ENCODE results near the gene C6orf132.

Gene C6orf132

DNA sequence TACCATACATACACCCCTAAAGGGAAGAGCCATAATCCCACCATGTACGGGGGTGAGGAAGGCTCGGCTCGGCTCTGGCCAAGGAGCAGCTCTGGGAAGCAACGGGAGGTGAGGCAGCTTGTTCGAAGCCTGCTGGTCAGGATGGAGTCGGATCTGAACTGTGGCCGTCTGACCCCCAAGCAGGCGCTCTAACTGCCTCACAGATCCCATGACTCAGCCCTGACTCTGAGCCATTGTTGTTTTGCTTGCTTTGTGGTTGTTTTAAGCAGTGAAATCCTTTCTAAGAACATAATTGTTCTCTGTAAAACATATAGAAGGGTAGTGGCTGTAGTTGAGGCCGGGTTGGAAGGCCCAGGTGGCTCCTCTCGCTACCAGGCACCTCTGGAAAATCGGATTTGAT, 10.9 kb downstream of the C6orf132 start:
- DNase-seq = no peak

- DNase-seq = no peak
Observed at GRCh38 chr6:42129360-42129676, 13.1 kb downstream of the C6orf132 start.

GRCh38 chr6:42128460-42129359, 13.7 kb downstream of the C6orf132 start:
- DNase-seq = no peak

DNA sequence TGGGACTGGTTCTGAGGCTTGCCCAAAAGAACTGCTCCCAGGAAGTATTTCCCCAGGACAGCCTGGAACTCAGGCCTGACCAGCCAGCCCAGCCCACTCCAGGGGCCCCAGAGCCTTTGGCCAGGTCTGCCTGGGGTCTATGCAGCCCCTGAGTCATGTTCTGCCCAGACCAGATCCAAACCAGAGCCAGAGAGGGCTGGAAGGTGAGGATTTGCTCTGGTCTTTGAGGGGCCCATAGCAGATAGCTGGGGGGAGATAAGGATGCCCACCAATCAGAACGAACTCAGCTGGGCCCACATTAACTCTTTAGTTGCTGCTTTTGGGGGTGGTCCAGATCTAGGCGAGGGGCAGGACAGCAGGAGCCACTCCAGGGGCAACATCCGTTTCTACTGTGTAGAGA, 16.8 kb downstream of the C6orf132 start:
- DNase-seq = no peak

DNA sequence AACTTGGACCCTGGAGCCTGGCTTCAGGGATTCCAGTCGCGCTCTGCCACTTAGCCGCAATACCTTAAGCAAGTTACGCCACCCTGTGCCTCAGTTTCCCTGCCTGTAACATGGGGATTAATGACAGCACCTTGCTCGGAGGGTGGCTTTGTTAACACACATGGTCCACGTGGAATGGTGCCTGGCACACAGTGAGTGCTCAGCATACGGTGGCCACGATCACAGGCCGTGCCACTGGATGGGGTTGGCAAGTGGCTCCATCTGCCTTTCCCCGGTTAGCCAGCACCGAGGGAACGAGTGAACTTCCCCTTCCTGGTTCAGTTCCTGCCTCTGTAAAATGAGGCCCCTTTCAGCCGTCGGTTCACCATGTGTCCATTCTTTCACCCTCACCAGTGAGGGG, 17.2 kb downstream of the C6orf132 start:
- DNase-seq = no peak

- DNase-seq = no peak
Observed at GRCh38 chr6:42124223-42124836, 18.1 kb downstream of the C6orf132 start.

DNA sequence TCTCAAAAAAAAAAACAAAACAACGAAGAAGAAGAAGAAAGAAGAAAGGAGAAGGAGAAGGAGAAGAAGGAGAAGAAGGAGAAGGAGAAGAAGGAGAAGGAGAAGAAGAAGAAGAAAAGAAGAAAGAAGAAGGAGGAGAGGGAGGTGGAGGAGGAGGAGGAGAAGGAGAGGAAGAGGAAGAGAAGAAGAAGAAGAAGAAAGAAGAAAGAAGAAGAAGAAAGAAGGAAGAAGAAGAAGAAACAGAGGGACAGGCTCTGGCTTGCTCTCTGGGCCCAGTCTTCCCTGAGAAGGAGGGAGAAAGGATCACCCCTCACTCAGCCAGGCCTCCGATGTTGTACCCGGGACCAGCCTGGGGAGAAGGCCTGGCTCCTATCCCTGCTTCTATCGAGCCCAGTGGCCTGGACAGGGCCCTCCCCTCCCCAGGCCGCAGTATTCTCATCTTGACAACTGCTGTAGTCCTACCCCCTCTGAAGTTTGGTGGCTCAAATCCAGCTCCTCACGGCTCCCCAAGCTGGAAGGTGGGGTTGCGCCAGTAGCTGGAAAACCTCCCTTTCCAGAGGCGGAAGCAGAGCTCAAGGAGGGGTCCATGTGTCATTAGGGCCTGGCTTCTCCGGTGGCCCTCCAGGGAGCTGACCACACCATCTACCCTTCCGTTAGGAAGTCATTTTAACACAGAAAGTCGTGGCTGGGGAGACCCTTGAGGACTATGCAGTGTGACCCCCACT, 18.9 kb downstream of the C6orf132 start:
- DNase-seq = no peak

DNA sequence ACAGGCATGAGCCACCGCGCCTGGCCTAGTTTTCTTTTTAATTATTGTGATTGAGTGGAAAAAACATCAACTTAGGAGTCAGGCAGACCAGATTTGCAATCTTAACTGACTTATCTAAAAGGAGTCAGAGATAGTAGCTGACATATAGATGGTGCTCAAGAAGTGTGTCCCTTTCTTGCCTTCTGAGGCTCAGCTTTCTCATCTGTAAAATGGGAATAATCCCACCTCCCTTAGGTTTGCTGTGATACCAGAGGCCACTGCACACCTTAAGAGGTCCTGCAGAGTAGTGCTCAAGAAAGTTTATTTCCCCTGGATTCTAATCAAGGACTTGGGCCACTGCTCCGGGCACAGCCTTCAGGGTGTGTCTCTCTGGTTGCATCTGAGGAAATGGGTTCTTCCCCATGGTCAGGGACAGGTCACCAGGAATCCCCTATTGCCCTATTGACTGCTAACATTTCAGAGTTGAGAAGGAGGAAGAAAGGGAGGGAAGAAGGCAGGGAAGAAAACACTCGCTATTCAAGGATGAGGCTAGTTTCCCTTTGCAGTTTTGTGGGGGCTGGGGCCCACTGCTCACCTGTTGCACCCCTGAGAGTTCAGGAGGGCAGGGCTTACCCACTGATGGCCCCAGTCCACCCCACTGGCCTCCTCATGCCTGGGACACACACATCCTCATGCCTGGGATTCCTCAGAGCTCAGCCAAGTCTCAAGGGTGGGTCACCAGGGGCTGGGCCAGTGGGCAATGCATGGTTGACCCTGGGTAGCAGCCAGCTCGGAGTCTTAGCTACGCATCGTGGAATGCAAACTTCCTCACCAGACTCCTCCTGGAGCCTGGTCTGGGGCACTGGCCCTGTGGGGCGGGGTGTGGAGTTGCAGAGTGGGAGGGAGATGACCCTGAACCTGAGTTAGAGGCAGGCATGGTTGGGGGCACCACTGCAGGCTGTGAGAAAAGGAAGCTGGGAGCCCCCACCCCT, 21.2 kb downstream of the C6orf132 start:
- DNase-seq = no peak

GRCh38 chr6:42118162-42119001, 24.0 kb downstream of the C6orf132 start:
- no peak for DNase-seq

DNA sequence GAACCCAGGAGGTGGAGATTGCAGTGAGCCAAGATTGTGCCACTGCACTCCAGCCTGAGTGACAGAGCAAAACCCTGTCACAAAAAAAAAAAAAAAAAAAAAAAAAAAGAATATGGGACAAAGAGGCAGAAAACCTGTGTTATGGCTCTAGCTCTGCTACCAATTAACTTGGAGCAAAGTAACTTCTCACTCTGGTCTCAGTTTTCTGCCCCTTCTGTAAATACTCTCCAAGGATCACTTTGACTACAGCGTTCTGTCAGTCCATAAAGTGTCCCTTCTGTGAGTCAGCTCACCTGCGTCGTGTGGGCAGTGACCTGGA, 24.6 kb downstream of the C6orf132 start:
- DNase-seq = no peak

DNA sequence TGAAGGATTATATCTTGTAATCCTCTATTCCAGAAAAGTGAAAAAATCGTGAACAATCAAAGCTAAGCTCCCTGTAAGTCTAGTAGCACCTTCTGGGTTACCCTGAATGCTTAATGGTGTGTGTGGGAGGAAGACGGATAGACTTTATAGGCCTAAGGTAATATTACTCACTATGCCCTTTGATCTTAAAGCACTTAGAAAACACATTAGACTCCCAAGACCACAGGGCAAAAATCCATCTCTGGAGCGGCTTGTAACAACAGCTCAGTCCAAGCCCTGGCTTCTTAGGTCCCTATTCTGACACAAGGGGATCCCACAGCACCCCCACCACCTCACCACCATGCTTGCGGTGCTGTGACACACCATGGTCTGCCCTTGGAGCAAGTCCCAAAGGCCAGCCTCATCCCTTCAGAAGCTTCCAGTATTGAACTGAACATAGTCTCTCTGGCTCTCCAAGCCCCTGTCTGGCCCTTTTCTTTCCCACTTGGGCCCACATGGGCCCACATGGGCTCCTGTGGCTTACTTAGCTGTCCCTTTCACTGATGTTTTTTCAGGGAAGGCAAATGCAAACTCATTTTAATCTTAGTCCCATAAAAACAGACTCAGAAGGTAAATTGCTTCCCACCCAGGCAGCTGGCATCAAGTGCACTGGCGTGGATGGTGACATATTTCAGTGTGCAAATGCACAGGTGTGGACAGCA, 28.3 kb downstream of the C6orf132 start:
- DNase-seq = no peak

- DNase-seq = no peak
Observed at GRCh38 chr6:42112351-42112750, 30.1 kb downstream of the C6orf132 start.

GRCh38 chr6:42110683-42111082, 31.7 kb downstream of the C6orf132 start:
- no peak for DNase-seq

- no peak for DNase-seq
Observed at GRCh38 chr6:42108071-42108470, 34.3 kb downstream of the C6orf132 start.

- no peak for DNase-seq
Observed at GRCh38 chr6:42106112-42107023, 36.1 kb downstream of the C6orf132 start.

DNA sequence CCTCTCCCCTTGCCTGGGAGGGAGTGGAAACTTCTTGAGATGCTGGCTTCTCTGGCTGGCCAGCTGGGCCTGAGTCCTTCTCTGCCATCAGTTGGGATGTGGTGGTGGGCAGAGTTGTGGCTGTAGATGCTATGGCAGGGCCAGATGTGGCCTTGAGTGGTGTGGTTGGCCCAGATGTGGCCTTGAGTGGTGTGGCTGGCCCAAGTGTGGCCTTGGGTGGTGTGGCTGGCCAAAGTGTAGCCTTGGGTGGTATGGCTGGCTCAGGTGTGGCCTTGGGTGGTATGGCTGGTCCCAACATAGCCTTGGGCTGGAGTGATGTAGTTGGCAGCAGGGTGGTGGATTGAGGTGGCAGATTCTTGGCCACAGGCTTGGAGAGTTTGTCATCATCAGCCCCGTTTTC, 36.7 kb downstream of the C6orf132 start:
- no peak for DNase-seq

DNA sequence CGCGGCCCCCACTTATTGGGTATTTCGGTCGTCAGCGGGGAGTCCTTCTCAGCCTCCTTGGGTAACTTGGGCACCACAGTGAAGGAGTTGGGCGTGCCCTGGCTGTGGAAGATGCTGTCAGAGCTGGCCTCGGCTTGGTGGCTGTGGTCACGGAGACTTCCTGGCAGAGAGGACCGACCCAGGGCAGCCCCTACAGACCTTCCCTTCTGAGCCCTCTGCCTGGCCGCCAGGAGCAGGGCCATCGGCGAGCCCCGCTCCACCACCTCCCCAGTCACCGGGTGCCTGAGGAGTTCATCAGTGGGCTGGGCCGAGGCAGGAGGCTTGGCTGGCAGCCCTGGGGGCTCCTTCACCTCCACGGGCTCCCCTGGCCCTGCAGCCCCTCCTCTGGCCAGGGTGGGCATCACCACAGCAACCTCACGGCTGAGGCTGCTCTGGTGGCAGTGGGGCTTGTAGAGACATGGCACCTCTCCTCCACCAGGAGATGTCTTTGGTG, 37.2 kb downstream of the C6orf132 start:
- DNase-seq = no peak

DNA sequence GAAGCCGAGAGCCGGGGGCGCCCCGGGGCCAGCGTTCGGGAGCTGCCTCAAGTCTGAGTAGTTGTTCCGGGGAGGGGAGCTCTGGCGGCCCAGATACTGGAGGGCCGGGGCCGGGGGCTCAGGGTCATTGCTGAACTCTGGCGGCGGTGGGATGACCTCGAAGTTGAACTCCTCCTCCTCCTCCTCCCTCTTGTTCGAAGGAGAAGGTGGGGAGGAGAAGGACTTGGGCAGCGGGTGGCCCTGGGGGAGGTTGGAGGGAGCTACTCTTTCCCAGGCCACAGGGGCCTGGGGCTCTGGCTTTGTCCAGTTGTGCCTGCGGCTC, 37.7 kb downstream of the C6orf132 start:
- no peak for DNase-seq

GRCh38 chr6:42104095-42104803, 38.2 kb downstream of the C6orf132 start:
- DNase-seq = peak; percentile 61

- no peak for DNase-seq
Observed at GRCh38 chr6:42103753-42104094, 38.7 kb downstream of the C6orf132 start.

Data from stimulated activated naive CD4-positive, alpha-beta T cell treated with Interleukin-2 at 50 U/mL for 16 hours (primary cell).